GM12878 (cell line): ENCODE results near the gene LSM7. TPM values are rescaled to one million over a fixed set of nuclear protein-coding genes. Genes with fewer than 3 reads are reported as not detected.

Experiments
- ASH2L ChIP-seq: fragments of 300-600, 200-600 bp; sonication (generic); IDR thresholded peaks from 2 replicates; pipeline ENCODE4 v1.6.1; 2017; ENCODE audit warnings: low read depth, mild to moderate bottlenecking, borderline replicate concordance
- ATF7 ChIP-seq: fragments of 450-650 bp; IDR thresholded peaks from 2 replicates; pipeline ENCODE4 v1.6.1; 2016; ENCODE audit warnings: low read depth, mild to moderate bottlenecking
- BCL11A ChIP-seq: IDR thresholded peaks from 2 replicates; pipeline ENCODE4 v1.6.1; 2011; ENCODE audit warnings: low read depth, low read length
- BHLHE40 ChIP-seq, 2 experiments: fragments of 450-650 bp in 1 of 2; IDR thresholded peaks; 2 replicates each; pipeline ENCODE4 v1.6.1; 2011 to 2017; ENCODE audit warnings: low read depth in 2 of 2, borderline replicate concordance in 1 of 2, improper control_type of control experiment in 1 of 2, low read length in 1 of 2, mild to moderate bottlenecking in 1 of 2
- CBFB ChIP-seq: IDR thresholded peaks from 2 replicates; pipeline ENCODE4 v1.6.1; 2016; ENCODE audit warnings: antibody characterized with exemption, low read depth
- CBX3 ChIP-seq: fragments of 200-600 bp; sonication (generic); IDR thresholded peaks from 2 replicates; pipeline ENCODE4 v1.6.1; 2016; ENCODE audit warnings: low read depth, borderline replicate concordance
- CREB1 ChIP-seq: IDR thresholded peaks from 2 replicates; pipeline ENCODE4 v1.6.1; 2012; ENCODE audit warnings: low read depth, mild to moderate bottlenecking, inconsistent platforms
- E2F8 ChIP-seq: fragments of 450-650 bp; IDR thresholded peaks from 2 replicates; pipeline ENCODE4 v1.6.1; 2018; ENCODE audit warnings: mild to moderate bottlenecking, low read depth, moderate library complexity; ENCODE audit not compliant: partially characterized antibody
- EED ChIP-seq: sonication (generic); IDR thresholded peaks from 2 replicates; pipeline ENCODE4 v1.6.1; 2016; ENCODE audit warnings: antibody characterized with exemption, low read depth
- EP300 ChIP-seq, 2 experiments: fragments of 150-350 bp in 1 of 2; IDR thresholded peaks; 2 replicates each; pipeline ENCODE4 v1.6.1; 2011 to 2012; ENCODE audit warnings: low read depth in 2 of 2, low read length in 2 of 2, borderline replicate concordance in 1 of 2, improper control_type of control experiment in 1 of 2, inconsistent platforms in 1 of 2; ENCODE audit not compliant: control insufficient read depth in 1 of 2
- FOS ChIP-seq: IDR thresholded peaks from 3 replicates; pipeline ENCODE4 v1.6.1; 2011; ENCODE audit warnings: borderline replicate concordance; ENCODE audit not compliant: insufficient read length; ENCODE audit errors: extremely low read depth
- GATAD2B ChIP-seq: fragments of 450-650 bp; conservative IDR thresholded peaks from 2 replicates; pipeline ENCODE4 v1.6.1; 2017; ENCODE audit warnings: low read depth, mild to moderate bottlenecking, moderate library complexity
- HDAC2 ChIP-seq: fragments of 200-600 bp; sonication (generic); IDR thresholded peaks from 2 replicates; pipeline ENCODE4 v1.6.1; 2017
- IKZF1 ChIP-seq: fragments of 450-650 bp; conservative IDR thresholded peaks from 2 replicates; pipeline ENCODE4 v1.6.1; 2017; ENCODE audit warnings: antibody characterized with exemption, mild to moderate bottlenecking
- MTA3 ChIP-seq: IDR thresholded peaks from 2 replicates; pipeline ENCODE4 v1.6.1; 2012; ENCODE audit warnings: low read length, inconsistent platforms, borderline replicate concordance
- NBN ChIP-seq: fragments of 450-650 bp; IDR thresholded peaks from 2 replicates; pipeline ENCODE4 v1.6.1; 2016
- NFIC ChIP-seq: IDR thresholded peaks from 2 replicates; pipeline ENCODE4 v1.6.1; 2012; ENCODE audit warnings: low read depth, mild to moderate bottlenecking, inconsistent platforms, low read length, moderate library complexity
- NR2F1 ChIP-seq: fragments of 450-650 bp; conservative IDR thresholded peaks from 2 replicates; pipeline ENCODE4 v1.6.1; 2017; ENCODE audit warnings: mild to moderate bottlenecking
- PKNOX1 ChIP-seq: fragments of 450-650 bp; IDR thresholded peaks from 2 replicates; pipeline ENCODE4 v1.6.1; 2016; ENCODE audit warnings: mild to moderate bottlenecking
- POLR2AphosphoS5 ChIP-seq: IDR thresholded peaks from 2 replicates; pipeline ENCODE4 v1.6.1; 2011; ENCODE audit warnings: mild to moderate bottlenecking, low read length, inconsistent platforms
- POU2F2 ChIP-seq: IDR thresholded peaks from 3 replicates; pipeline ENCODE4 v1.6.1; 2011; ENCODE audit warnings: low read depth, mild to moderate bottlenecking, low read length, borderline replicate concordance
- RCOR1 ChIP-seq: conservative IDR thresholded peaks from 2 replicates; pipeline ENCODE4 v1.6.1; 2012; ENCODE audit warnings: low read depth, low read length, improper control_type of control experiment
- RUNX3 ChIP-seq: IDR thresholded peaks from 2 replicates; pipeline ENCODE4 v1.6.1; 2012; ENCODE audit warnings: low read length, inconsistent platforms
- SIN3A ChIP-seq: IDR thresholded peaks from 2 replicates; pipeline ENCODE4 v1.6.1; 2012; ENCODE audit warnings: low read depth, low read length, improper control_type of control experiment
- STAT3 ChIP-seq: IDR thresholded peaks from 2 replicates; pipeline ENCODE4 v1.6.1; 2011; ENCODE audit warnings: low read depth, low read length, improper control_type of control experiment
- TAF1 ChIP-seq: IDR thresholded peaks from 2 replicates; pipeline ENCODE4 v1.6.1; 2011; ENCODE audit warnings: mild to moderate bottlenecking, low read depth, low read length, borderline replicate concordance
- TBL1XR1 ChIP-seq: IDR thresholded peaks from 2 replicates; pipeline ENCODE4 v1.6.1; 2012; ENCODE audit warnings: low read depth, low read length, improper control_type of control experiment
- ZNF24 ChIP-seq: fragments of 450-650 bp; IDR thresholded peaks from 2 replicates; pipeline ENCODE4 v1.6.1; 2017; ENCODE audit warnings: antibody characterized with exemption, mild to moderate bottlenecking
- ZNF384 ChIP-seq: IDR thresholded peaks from 2 replicates; pipeline ENCODE4 v1.6.1; 2012; ENCODE audit warnings: low read depth, mild to moderate bottlenecking, low read length, improper control_type of control experiment, borderline replicate concordance
- polyA plus RNA-seq, 11 experiments: library from polyadenylated mRNA; depleted of rRNA in 4 of 11; unstranded in 6 of 11; stranded (reverse) in 5 of 11; fragments of >200 nt; fragmentation: Nextera tagmentation in 4 of 11; fragmentation: Illumina TruSeq in 1 of 11; extraction: Ambion mirVana in 4 of 11; extraction: Trizol in 1 of 11; gene quantifications; 1 replicate in 1 of 11; 2 replicates in 10 of 11; pipeline versions ENCODE4 v1.2.1 to v1.2.3, GENCODE V29; 2011 to 2016; ENCODE audit warnings: inconsistent platforms in 2 of 11, missing spikeins in 2 of 11, low read depth in 1 of 11
- total RNA-seq, 4 experiments: library from RNA; depleted of rRNA in 3 of 4; stranded (reverse); fragments of >200 nt in 3 of 4; fragmentation: Illumina TruSeq in 1 of 4; extraction: Trizol in 1 of 4; gene quantifications; 2 replicates each; pipeline versions ENCODE4 v1.2.1 to v1.2.3, GENCODE V29; 2013 to 2021

LSM7 gene
- total and polyA plus RNA-seq, 10 of the 15 experiments (the other 5 are each of a cell fraction or from before 2014, with no cell fraction given) = 24.4 to 424 (median 217) TPM

GRCh38 chr19:2327773-2328400 is 499 bp downstream of the LSM7 start (continued):
- TF ChIP-seq GATAD2B (no peak), BHLHE40 (IDR thresholded peaks at IDR 0.05; ENCODE audit: borderline replicate concordance in 1 of 2, low read depth in 2 of 2, low read length in 1 of 2) (no peak), E2F8 (no peak), FOS (no peak), ASH2L (no peak), TAF1 (no peak), NR2F1 (no peak), HDAC2 (no peak), CBFB (peak; percentile 29; the same call in 1 of the 2 replicates), BCL11A (no peak), STAT3 (no peak), IKZF1 (no peak), TBL1XR1 (no peak), POLR2AphosphoS5 (no peak; the same call in 1 of the 2 replicates), PKNOX1 (peak; percentile 85), SIN3A (no peak), RUNX3 (no peak), POU2F2 (no peak; the same call in 2 of the 3 replicates), ZNF384 (no peak), MTA3 (no peak), EED (no peak), ZNF24 (no peak), CREB1 (peak; percentile 53; the same call in 1 of the 2 replicates), ATF7 (peak; percentile 72), NFIC (no peak), NBN (peak; percentile 53; the same call in 1 of the 2 replicates), CBX3 (no peak), RCOR1 (no peak), EP300 (IDR thresholded peaks at IDR 0.05; ENCODE audit: borderline replicate concordance in 1 of 2, control insufficient read depth in 1 of 2, low read depth in 2 of 2, low read length in 2 of 2) (no peak)
